Measurements from ENCODE around the gene ELOVL2. TPM values are rescaled to one million over a fixed set of nuclear protein-coding genes. Genes with fewer than 3 reads are reported as not detected.
"Not testable (repeated sequence)": the region's sequence is repeated elsewhere in the genome, so short reads cannot be mapped to it uniquely, and the experiment has no call there.

ELOVL2 gene
- total and polyA plus RNA-seq, 7 donors: 0.16 to 0.83 (median 0.41) TPM; not detected in 2

DNA sequence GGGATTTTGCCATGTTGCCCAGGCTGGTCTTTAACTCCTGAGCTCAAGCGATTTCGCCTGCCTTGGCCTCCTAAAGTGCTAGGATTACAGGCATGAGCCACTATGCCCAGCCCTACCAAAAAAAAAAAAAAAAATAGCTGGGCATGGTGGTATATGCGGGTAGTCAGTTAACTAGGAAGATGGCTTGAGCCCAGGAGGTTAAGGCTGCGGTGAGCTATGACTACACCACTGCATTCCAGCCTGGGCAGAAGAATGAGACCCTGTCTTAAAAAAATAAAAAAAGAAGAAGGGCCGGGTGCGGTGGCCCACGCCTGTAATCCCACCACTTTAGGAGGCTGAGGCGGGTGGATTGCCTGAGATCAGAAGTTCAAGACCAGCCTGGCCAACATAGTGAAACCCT lies 50.2 kb downstream of the ELOVL2 start:
- TF ChIP-seq POLR2A (IDR thresholded peaks at IDR 0.05) (no peak), EP300 (IDR thresholded peaks at IDR 0.05) (no peak), POLR2AphosphoS5 (IDR thresholded peaks at IDR 0.05) (no peak), CTCF (IDR thresholded peaks at IDR 0.05) (no peak)
- DNase-seq: no peak
- H3K36me3 ChIP-seq: no peaks in the 10 kb centered on the region
- no peaks in the 10 kb centered on the region for H3K4me1 ChIP-seq
- H3K4me3 ChIP-seq: no peak overlapping the region
- 92 to 93% methylated on average over 8 of the region's 8 CpGs for WGBS, 2 donors
- H3K27ac ChIP-seq: no peak overlapping the region
- H3K9me3 ChIP-seq: no peaks in the 10 kb centered on the region
- no peaks in the 10 kb centered on the region for H3K27me3 ChIP-seq
- intact Hi-C loops (cut with DNase I): no loop called here

GRCh38 chr6:10991115-10991514 lies 53.0 kb downstream of the ELOVL2 start:
- Histone ChIP-seq H3K4me1 (no peaks in the 10 kb centered on the region), H3K9me3 (no peaks in the 10 kb centered on the region), H3K27ac (no peak overlapping the region), H3K27me3 (no peaks in the 10 kb centered on the region), H3K4me3 (no peak overlapping the region), H3K36me3 (no peaks in the 10 kb centered on the region)
- WGBS, 2 donors: 41 to 61% methylated on average over 2 of the region's 2 CpGs
- intact Hi-C loops (cut with DNase I): no loop called here
- TF ChIP-seq POLR2AphosphoS5 (IDR thresholded peaks at IDR 0.05) (no peak), POLR2A (IDR thresholded peaks at IDR 0.05) (no peak), CTCF (IDR thresholded peaks at IDR 0.05) (no peak), EP300 (IDR thresholded peaks at IDR 0.05) (no peak)
- DNase-seq: no peak

DNA sequence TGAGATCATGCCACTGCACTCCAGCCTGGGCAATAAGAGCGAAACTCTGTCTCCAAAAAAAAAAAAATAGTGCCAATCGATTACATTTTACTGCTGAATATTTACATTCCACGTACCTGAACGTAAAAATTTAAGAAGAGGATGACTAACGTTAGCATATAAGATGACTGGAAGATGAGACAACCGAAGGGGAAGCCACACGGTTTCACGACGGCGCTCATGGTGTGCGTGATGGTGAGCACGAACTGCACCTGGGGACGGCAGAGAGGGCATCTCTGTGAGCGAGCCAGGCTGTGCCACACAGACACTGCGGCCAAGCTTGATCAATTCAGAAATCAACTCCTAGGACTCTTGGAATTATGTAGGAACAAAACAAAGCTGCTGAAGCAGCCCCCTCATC lies 54.5 kb downstream of the ELOVL2 start:
- no peaks in the 10 kb centered on the region for H3K27me3 ChIP-seq
- H3K9me3 ChIP-seq: no peaks in the 10 kb centered on the region
- no peak for DNase-seq
- intact Hi-C loops (cut with DNase I): no loop called here
- no peak overlapping the region for H3K27ac ChIP-seq
- no peaks in the 10 kb centered on the region for H3K4me1 ChIP-seq
- H3K36me3 ChIP-seq: no peaks in the 10 kb centered on the region
- H3K4me3 ChIP-seq: no peak overlapping the region
- WGBS, 2 donors: 90 to 94% methylated on average over 15 of the region's 15 CpGs
- no peak for TF ChIP-seq EP300 (IDR thresholded peaks at IDR 0.05)
- no peak for TF ChIP-seq POLR2AphosphoS5 (IDR thresholded peaks at IDR 0.05)
- no peak for TF ChIP-seq CTCF (IDR thresholded peaks at IDR 0.05)
- no peak for TF ChIP-seq POLR2A (IDR thresholded peaks at IDR 0.05)

- H3K27me3 ChIP-seq; H3K27ac ChIP-seq; H3K36me3 ChIP-seq; H3K4me3 ChIP-seq; intact Hi-C loops (cut with DNase I); H3K9me3 ChIP-seq; H3K4me1 ChIP-seq; DNase-seq: not testable (repeated sequence)
- WGBS, 2 donors: 55 to 80% methylated on average over 2 of the region's 2 CpGs
Measured at GRCh38 chr6:10984959-10985358, 59.1 kb downstream of the ELOVL2 start.

GRCh38 chr6:10981409-10981808 lies 62.7 kb downstream of the ELOVL2 start:
- TF ChIP-seq POLR2A (IDR thresholded peaks at IDR 0.05): no peak
- TF ChIP-seq POLR2AphosphoS5 (IDR thresholded peaks at IDR 0.05): no peak
- no peak for TF ChIP-seq CTCF (IDR thresholded peaks at IDR 0.05)
- no peak for TF ChIP-seq EP300 (IDR thresholded peaks at IDR 0.05)
- no peak overlapping the region for H3K27ac ChIP-seq
- H3K4me1 ChIP-seq: no peaks in the 10 kb centered on the region
- H3K9me3 ChIP-seq: no peaks in the 10 kb centered on the region
- DNase-seq: no peak
- H3K4me3 ChIP-seq: no peak overlapping the region
- intact Hi-C loops (cut with DNase I): no loop called here
- no peaks in the 10 kb centered on the region for H3K27me3 ChIP-seq
- H3K36me3 ChIP-seq: no peaks in the 10 kb centered on the region
- WGBS, 2 donors: 76 to 82% methylated on average over 1 of the region's 1 CpG

Data from sigmoid colon (tissue), 7 donors.